A549 (cell line): ENCODE data around the gene C3orf22.

Experiments used
- CTCF ChIP-seq: fragments of >200 bp; sonication (Bioruptor Twin); formaldehyde crosslinking; IDR thresholded peaks from 3 replicates; pipeline ENCODE4 v1.5.1; 2016
- ESRRA ChIP-seq: fragments of 150-350 bp; IDR thresholded peaks from 2 replicates; pipeline ENCODE4 v1.6.1; 2014; ENCODE audit warnings: mild to moderate bottlenecking, low read length, borderline replicate concordance
- HMGXB4 ChIP-seq: fragments of 250-450 bp; sonication (Bioruptor Pico); IDR thresholded peaks from 2 replicates; pipeline ENCODE4 v1.5.0; 2021; ENCODE audit warnings: mild to moderate bottlenecking, moderate library complexity, borderline replicate concordance
- MAX ChIP-seq: IDR thresholded peaks from 2 replicates; pipeline ENCODE4 v1.6.1; 2012
- PHF8 ChIP-seq: fragments of 200-600 bp; sonication (generic); IDR thresholded peaks from 2 replicates; pipeline ENCODE4 v1.6.1; 2016; ENCODE audit warnings: low read depth, mild to moderate bottlenecking, antibody characterized with exemption, moderate library complexity, borderline replicate concordance
- POLR2A ChIP-seq: IDR thresholded peaks from 2 replicates; pipeline ENCODE4 v1.6.1; 2012; ENCODE audit warnings: mild to moderate bottlenecking, low read length
- RAD21 ChIP-seq, 2 experiments: fragments of >200 bp in 1 of 2; sonication (Bioruptor Twin) in 1 of 2; formaldehyde crosslinking in 1 of 2; IDR thresholded peaks in 1 of 2; conservative IDR thresholded peaks in 1 of 2; 2 replicates in 1 of 2; 3 replicates in 1 of 2; pipeline ENCODE4 v1.6.1; 2012 to 2018; ENCODE audit warnings: inconsistent platforms in 1 of 2
- REST ChIP-seq: fragments of 200-600 bp; sonication (generic); IDR thresholded peaks from 2 replicates; pipeline ENCODE4 v1.6.1; 2016; ENCODE audit warnings: antibody characterized with exemption, mild to moderate bottlenecking, moderate library complexity
- RFX5 ChIP-seq: fragments of 450-650 bp; IDR thresholded peaks from 2 replicates; pipeline ENCODE4 v1.7.1; 2014; ENCODE audit warnings: antibody characterized with exemption, mild to moderate bottlenecking, moderate library complexity

GRCh38 chr3:126524429-126524988 is 34.2 kb downstream of the C3orf22 start:
- TF ChIP-seq REST (no peak), RFX5 (no peak), CTCF (0 out of 3 replicates have a peak, but pooled peaks have one; percentile 14), POLR2A (no peak), RAD21 (conservative IDR thresholded peaks at IDR 0.05 in 1 of 2, IDR thresholded peaks at IDR 0.05 in 1 of 2) (no peak), PHF8 (no peak), ESRRA (no peak), MAX (no peak), HMGXB4 (no peak)
